Activated T-helper 2 cell treated with anti-CD3 and anti-CD28 coated beads, Interferon-gamma antibody, Interleukin-2, Interleukin-4, amounts not matched to agents 10 μg/mL and 5 μg/mL and 100 μg/mL, durations not matched to agents 14 hours and 24 hours and 36 hours (primary cell): Measurements from ENCODE around the gene PRR5L. TPM values are rescaled to one million over a fixed set of nuclear protein-coding genes. Genes with fewer than 3 reads are reported as not detected.

Experiments used
- DNase-seq: peaks from one replicate; pipeline ENCODE4 v3.0.0; 2021; ENCODE audit warnings: low spot score
- H3K27ac Mint-ChIP-seq: one replicate; pipeline ENCODE4 v1.8.0; 2021; ENCODE audit warnings: mixed read lengths
- H3K27me3 Mint-ChIP-seq: one replicate; pipeline ENCODE4 v1.8.0; 2021; ENCODE audit warnings: low read depth, mixed read lengths
- H3K36me3 Mint-ChIP-seq: one replicate; pipeline ENCODE4 v1.8.0; 2021; ENCODE audit warnings: low read depth, mixed read lengths
- H3K4me1 Mint-ChIP-seq: one replicate; pipeline ENCODE4 v1.8.0; 2021; ENCODE audit warnings: low read depth, mixed read lengths
- H3K4me3 Mint-ChIP-seq: one replicate; pipeline ENCODE4 v1.8.0; 2021; ENCODE audit warnings: low read depth, mild to moderate bottlenecking, moderate library complexity, mixed read lengths
- H3K9me3 Mint-ChIP-seq: one replicate; pipeline ENCODE4 v1.8.0; 2021; ENCODE audit warnings: mixed read lengths
- intact Hi-C: fragments of 100-400 bp; cut with micrococcal nuclease; formaldehyde crosslinking; loops from one replicate; pipeline ENCODE4 v1.15.1; 2023
- total RNA-seq: library from RNA; stranded (reverse); gene quantifications from 2 replicates; pipeline ENCODE4 v1.2.3, GENCODE V29; 2022

Gene PRR5L
- total RNA-seq, 1 donor from 2014 or later, result 23.4 TPM

DNA sequence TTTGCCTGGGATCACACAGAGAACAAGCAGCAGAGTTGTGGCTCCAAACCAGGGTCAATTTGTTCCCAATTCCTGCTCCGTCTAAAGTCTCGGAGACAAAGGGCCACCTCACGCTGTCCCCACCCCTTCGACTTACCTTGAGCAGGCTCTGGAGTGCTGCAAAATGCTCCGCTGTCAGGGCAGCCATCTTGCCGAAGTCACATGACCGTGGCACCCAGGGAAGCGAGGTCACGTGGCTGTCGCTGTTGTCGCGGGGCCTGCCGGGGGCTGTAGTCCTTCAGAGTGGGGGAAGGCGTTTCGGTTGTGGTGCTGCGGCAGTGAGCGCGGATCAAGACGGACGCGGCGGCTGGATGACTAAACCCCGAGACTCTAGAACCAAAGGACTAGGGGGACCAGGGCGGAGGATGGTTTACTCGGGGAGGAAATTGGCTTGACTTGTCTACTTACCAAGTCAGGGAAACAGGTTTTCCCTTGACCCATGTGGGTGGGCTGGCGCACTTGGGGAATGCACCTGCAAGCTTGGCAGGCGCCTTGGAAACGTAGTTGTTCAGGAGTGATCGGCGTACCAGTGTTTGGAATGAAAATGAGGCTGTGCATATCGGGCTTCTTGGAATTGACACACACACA is 6.7 kb upstream of the PRR5L start, which contains the start of gene COMMD9:
Gene COMMD9, minus strand, starts transcription at position 199 of the 627 bp plus-strand sequence. Its CDS starts 12 bp downstream, at position 187.
- peak within 1 kb of the TSS; percentile 88 for H3K4me3 Mint-ChIP-seq
- H3K36me3 Mint-ChIP-seq, result no peaks in the 10 kb centered on the region
- H3K4me1 Mint-ChIP-seq, result peaks cover 22% of the 10 kb centered on the region
- H3K27me3 Mint-ChIP-seq, result no peaks in the 10 kb centered on the region
- DNase-seq, result peak; percentile 92
- no peaks in the 10 kb centered on the region for H3K9me3 Mint-ChIP-seq
- intact Hi-C loops, result loop anchor here (1.0 to 5.0 kb wide), 2 partner anchors 221 to 342 kb away; partner anchors contain the start of gene TRAF6
- peak within 1 kb of the TSS; percentile 75 for H3K27ac Mint-ChIP-seq

DNA sequence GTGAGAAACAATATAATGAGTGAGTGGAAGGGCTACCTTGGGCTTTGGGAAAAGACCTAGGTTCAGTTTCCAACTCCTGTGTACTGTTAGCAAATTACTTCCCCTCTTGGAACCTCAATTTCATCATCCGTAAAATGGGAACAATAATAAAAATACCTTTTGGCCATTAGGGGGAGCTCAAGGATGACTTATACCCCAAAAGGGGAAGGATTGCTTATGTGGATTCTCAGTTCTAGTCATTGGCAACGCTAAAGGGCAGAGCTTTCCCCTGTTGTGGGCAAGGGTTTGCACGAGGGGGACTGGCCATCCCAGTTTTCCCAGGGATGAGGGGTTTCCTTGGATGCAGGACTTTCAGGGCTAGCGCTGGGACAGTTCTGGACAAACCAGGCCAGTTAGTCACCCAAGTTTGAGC is 3.8 kb upstream of the PRR5L start:
- Mint-ChIP-seq H3K27me3 (no peaks in the 10 kb centered on the region), H3K27ac (no peak overlapping the region), H3K36me3 (no peaks in the 10 kb centered on the region), H3K4me3 (no peak overlapping the region), H3K9me3 (no peaks in the 10 kb centered on the region), H3K4me1 (peaks cover 18% of the 10 kb centered on the region)
- intact Hi-C loops, result loop anchor here (1.0 to 2.0 kb wide), 5 partner anchors 62 to 454 kb away; no protein-coding TSS in a partner anchor
- no peak for DNase-seq

GRCh38 chr11:36296884-36297543 is 926 bp downstream of the PRR5L start:
- DNase-seq, result no peak
- peaks cover 6% of the 10 kb centered on the region for H3K27me3 Mint-ChIP-seq
- intact Hi-C loops, result no loop called here
- no peaks in the 10 kb centered on the region for H3K36me3 Mint-ChIP-seq
- H3K4me3 Mint-ChIP-seq, result no peak overlapping the region
- peaks cover 3% of the 10 kb centered on the region for H3K4me1 Mint-ChIP-seq
- H3K27ac Mint-ChIP-seq, result no peak overlapping the region
- no peaks in the 10 kb centered on the region for H3K9me3 Mint-ChIP-seq

GRCh38 chr11:36300650-36301049 is 4.6 kb downstream of the PRR5L start:
- Mint-ChIP-seq H3K4me3 (no peak overlapping the region), H3K4me1 (no peaks in the 10 kb centered on the region), H3K27me3 (peaks cover 18% of the 10 kb centered on the region), H3K27ac (no peak overlapping the region), H3K36me3 (no peaks in the 10 kb centered on the region), H3K9me3 (no peaks in the 10 kb centered on the region)
- intact Hi-C loops, result no loop called here
- DNase-seq, result no peak

DNA sequence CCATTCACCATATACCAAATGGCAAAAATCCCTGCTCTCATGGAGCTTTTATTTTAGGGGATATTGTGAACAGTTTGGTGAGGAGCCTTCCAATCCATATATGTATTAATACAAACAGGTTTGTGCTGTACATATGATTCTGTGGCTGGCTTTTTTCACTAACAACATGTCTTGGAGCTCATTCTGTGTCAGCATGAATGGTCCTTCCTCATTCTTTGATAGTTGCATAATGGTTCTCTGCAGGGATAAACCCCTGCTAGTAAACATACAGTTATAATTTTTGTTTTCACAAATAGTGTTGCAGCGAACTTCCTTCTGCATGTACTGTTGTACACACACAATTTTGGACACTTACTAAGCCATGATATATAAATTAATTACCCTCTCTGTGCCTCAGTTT is 8.3 kb downstream of the PRR5L start:
- no peak for DNase-seq
- H3K4me1 Mint-ChIP-seq, result peaks cover 6% of the 10 kb centered on the region
- intact Hi-C loops, result no loop called here
- peaks cover 21% of the 10 kb centered on the region for H3K27me3 Mint-ChIP-seq
- no peak overlapping the region for H3K27ac Mint-ChIP-seq
- no peaks in the 10 kb centered on the region for H3K36me3 Mint-ChIP-seq
- H3K4me3 Mint-ChIP-seq, result no peak overlapping the region
- no peaks in the 10 kb centered on the region for H3K9me3 Mint-ChIP-seq

DNA sequence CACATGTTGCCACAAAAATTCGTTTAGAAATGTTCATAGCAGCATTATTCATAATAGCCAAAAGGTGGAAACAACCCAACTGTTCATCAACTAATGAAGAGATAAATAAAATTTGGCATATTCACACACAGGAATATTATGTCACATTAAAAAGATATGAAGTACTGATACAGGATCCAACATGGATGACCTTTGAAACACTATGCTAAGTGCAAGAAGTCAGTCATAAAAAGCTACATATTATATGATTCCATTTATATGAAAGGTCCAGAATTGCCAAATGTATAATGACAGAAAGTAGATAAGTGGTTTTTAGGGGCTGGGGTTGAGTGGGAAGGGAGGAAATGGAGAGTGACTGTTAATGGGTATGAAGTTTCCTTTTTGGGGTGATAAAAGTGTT is 9.0 kb downstream of the PRR5L start:
- H3K27me3 Mint-ChIP-seq, result peaks cover 19% of the 10 kb centered on the region
- H3K4me1 Mint-ChIP-seq, result peaks cover 6% of the 10 kb centered on the region
- no peak for DNase-seq

GRCh38 chr11:36306888-36307287 is 10.8 kb downstream of the PRR5L start:
- no peaks in the 10 kb centered on the region for H3K36me3 Mint-ChIP-seq

More for the DNA sequence above, 9.0 kb downstream of the PRR5L start:
- intact Hi-C loops, result loop anchor here (5.0 kb wide), 1 partner anchor 37 kb away; no protein-coding TSS in a partner anchor
- Mint-ChIP-seq H3K9me3 (no peaks in the 10 kb centered on the region), H3K27ac (no peak overlapping the region), H3K4me3 (no peak overlapping the region), H3K36me3 (no peaks in the 10 kb centered on the region)

DNA sequence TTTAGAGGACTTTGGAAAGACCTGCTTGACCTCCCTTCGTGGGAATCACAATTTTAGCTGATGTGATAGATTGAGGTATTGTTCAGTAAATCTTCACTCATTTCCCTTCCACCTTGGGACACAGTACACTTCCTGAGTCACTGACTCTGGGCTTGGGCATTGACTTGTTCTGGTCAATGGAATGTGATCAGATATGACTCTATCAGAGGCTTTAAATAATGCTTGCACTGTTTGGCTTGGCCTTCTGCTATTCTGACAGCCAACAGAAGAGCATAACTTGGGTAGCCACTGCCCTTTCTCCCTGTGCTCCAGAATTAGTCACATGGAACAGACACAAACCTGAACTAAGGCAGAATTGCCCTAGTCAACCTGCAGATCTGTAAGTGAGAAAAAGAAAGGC is 12.5 kb downstream of the PRR5L start:
- H3K36me3 Mint-ChIP-seq, result no peaks in the 10 kb centered on the region
- H3K4me3 Mint-ChIP-seq, result no peak overlapping the region
- H3K27me3 Mint-ChIP-seq, result peaks cover 19% of the 10 kb centered on the region
- DNase-seq, result no peak
- intact Hi-C loops, result loop anchor here (5.0 kb wide), 1 partner anchor 34 kb away; no protein-coding TSS in a partner anchor
- H3K4me1 Mint-ChIP-seq, result peaks cover 6% of the 10 kb centered on the region
- H3K27ac Mint-ChIP-seq, result no peak overlapping the region
- H3K9me3 Mint-ChIP-seq, result no peaks in the 10 kb centered on the region

More at GRCh38 chr11:36306888-36307287, 10.8 kb downstream of the PRR5L start:
- DNase-seq, result no peak
- intact Hi-C loops, result loop anchor here (1.0 to 5.0 kb wide), 3 partner anchors 35 to 185 kb away; no protein-coding TSS in a partner anchor
- H3K9me3 Mint-ChIP-seq, result no peaks in the 10 kb centered on the region
- peaks cover 19% of the 10 kb centered on the region for H3K27me3 Mint-ChIP-seq
- H3K27ac Mint-ChIP-seq, result no peak overlapping the region
- no peak overlapping the region for H3K4me3 Mint-ChIP-seq
- peaks cover 6% of the 10 kb centered on the region for H3K4me1 Mint-ChIP-seq

GRCh38 chr11:36309779-36310178 is 13.7 kb downstream of the PRR5L start:
- no peak for DNase-seq
- H3K27ac Mint-ChIP-seq, result no peak overlapping the region
- H3K9me3 Mint-ChIP-seq, result no peaks in the 10 kb centered on the region
- no peaks in the 10 kb centered on the region for H3K36me3 Mint-ChIP-seq
- H3K4me1 Mint-ChIP-seq, result peaks cover 6% of the 10 kb centered on the region
- no peak overlapping the region for H3K4me3 Mint-ChIP-seq
- H3K27me3 Mint-ChIP-seq, result peaks cover 20% of the 10 kb centered on the region
- intact Hi-C loops, result loop anchor here (5.0 kb wide), 1 partner anchor 33 kb away; no protein-coding TSS in a partner anchor

- Mint-ChIP-seq H3K27ac (no peak overlapping the region), H3K36me3 (no peaks in the 10 kb centered on the region), H3K4me3 (no peak overlapping the region), H3K27me3 (peaks cover 28% of the 10 kb centered on the region), H3K4me1 (peaks cover 1% of the 10 kb centered on the region), H3K9me3 (no peaks in the 10 kb centered on the region)
- intact Hi-C loops, result no loop called here
- no peak for DNase-seq
Measured at GRCh38 chr11:36311926-36312595, 16.0 kb downstream of the PRR5L start.

- Mint-ChIP-seq H3K36me3 (no peaks in the 10 kb centered on the region), H3K9me3 (no peaks in the 10 kb centered on the region), H3K27ac (no peak overlapping the region), H3K27me3 (peaks cover 29% of the 10 kb centered on the region), H3K4me1 (no peaks in the 10 kb centered on the region), H3K4me3 (no peak overlapping the region)
- no peak for DNase-seq
- intact Hi-C loops, result no loop called here
Measured at GRCh38 chr11:36312611-36313472, 16.8 kb downstream of the PRR5L start.

DNA sequence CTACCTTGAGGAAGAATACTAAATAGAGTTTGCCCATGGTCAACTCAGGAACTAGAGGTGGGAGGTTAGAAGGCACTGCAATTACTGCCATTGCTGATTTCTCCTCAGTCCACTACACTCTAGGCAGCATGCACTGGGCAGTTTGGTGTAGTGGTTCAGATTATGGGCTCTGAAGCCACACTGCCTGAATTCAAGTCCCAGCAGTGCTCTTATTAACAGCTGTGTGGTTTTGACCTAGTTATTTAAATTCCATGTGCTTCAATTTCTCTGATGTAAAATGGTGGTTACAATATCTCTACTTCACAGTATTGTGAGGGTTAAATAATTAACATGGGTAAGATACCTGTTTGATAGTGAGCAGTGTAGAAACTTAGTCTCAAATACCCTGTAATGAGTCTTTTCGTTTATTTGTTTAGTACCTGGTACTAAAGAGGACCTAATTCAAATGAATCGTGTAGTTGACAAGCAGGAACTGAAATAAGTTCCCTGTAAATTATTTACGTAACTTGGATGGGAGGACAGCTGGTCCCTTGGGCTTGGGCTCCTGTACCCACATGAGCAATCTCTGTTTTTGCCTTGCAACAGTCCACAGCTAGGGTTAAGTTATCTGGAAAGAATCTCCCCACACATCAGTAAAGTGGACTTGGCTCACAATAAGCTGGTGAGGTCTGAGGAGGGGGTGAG is 17.8 kb downstream of the PRR5L start:
- H3K27ac Mint-ChIP-seq, result no peak overlapping the region
- H3K4me3 Mint-ChIP-seq, result no peak overlapping the region
- H3K36me3 Mint-ChIP-seq, result no peaks in the 10 kb centered on the region
- H3K4me1 Mint-ChIP-seq, result no peaks in the 10 kb centered on the region
- H3K9me3 Mint-ChIP-seq, result no peaks in the 10 kb centered on the region
- intact Hi-C loops, result no loop called here
- H3K27me3 Mint-ChIP-seq, result peaks cover 32% of the 10 kb centered on the region
- DNase-seq, result no peak
